MM.1S (cell line): ENCODE data around the gene PHACTR4.

Experiments
- EZH2 ChIP-seq: fragments of 300-600 bp; sonication (generic); optimal IDR thresholded peaks from 2 replicates; pipeline ENCODE3; 2017; ENCODE audit warnings: low read depth, mild to moderate bottlenecking, antibody characterized with exemption, low read length, mixed read lengths
- EZH2phosphoT487 ChIP-seq: fragments of 300-600 bp; sonication (generic); IDR thresholded peaks from 2 replicates; pipeline ENCODE4 v1.6.1; 2018; ENCODE audit warnings: antibody characterized with exemption, low read length

DNA sequence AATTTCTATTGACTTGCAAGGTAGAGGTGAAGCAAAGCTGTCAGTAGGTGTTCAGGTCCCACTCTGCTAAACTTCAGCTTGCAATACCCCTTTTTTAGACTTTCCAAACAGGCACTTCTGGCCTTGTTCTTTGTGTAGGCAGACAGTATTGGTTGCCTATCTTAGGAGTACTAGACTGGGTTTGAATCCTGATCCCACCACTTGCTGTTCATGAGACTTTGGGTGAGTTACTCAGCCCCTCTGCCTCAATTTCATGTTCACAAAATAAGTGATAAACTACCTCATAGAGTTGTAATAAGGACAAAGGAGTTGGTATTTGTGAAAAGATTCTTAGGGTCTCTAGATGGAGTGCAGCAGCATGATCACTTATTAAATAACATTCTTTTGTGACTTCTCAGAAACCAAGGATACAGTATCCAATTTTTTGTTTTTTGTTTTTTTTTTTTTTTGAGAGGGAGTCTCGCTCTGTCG, 141.5 kb downstream of the PHACTR4 start:
- no peak for TF ChIP-seq EZH2
- no peak for TF ChIP-seq EZH2phosphoT487
